ENCODE results near the gene FGF1.

DNA sequence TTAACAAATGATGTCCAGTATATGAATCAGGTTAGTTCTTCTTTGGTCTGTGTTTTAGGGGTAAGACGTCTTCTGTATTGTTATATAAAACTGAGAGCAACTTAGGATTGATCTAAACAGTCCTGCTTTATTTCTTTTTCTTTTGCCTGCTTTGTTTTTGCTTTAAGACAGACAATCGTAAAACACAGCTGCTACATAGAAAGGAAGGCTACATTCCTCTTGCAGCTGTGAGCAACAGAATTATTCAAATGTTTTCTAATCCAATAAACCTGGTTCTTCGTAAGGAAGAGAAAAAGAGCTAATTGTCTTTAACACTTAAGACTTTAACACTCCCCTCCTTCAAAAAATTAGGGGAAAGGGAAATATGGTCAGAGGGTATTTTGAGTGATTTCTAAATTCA lies 14.6 kb downstream of the FGF1 start:
- TF ChIP-seq CTCF (conservative IDR thresholded peaks at IDR 0.05; ENCODE audit: low read depth, low read length), result no peak
- no peak for TF ChIP-seq RFX5 (IDR thresholded peaks at IDR 0.05; ENCODE audit: low read depth, low read length)
- no peak for TF ChIP-seq CEBPB (IDR thresholded peaks at IDR 0.05; ENCODE audit: low read depth, low read length)
- no peak for TF ChIP-seq RAD21 (IDR thresholded peaks at IDR 0.05; ENCODE audit: low read length)
- no peak for TF ChIP-seq MXI1 (IDR thresholded peaks at IDR 0.05; ENCODE audit: borderline replicate concordance, low read depth, low read length)
- TF ChIP-seq POLR2A (IDR thresholded peaks at IDR 0.05; ENCODE audit: low read depth, low read length), result no peak
